Stimulated activated CD8-positive, alpha-beta memory T cell treated with anti-CD3 and anti-CD28 coated beads, Interleukin-4, amount 100 ng/mL, for 24 hours (primary cell): Measurements from ENCODE around the gene SV2B.

Source experiments
- DNase-seq: peaks from one replicate; pipeline ENCODE4 v3.0.0-alpha.2; 2020; ENCODE audit warnings: low read depth

Gene SV2B

GRCh38 chr15:91193378-91193720, 93.3 kb downstream of the SV2B start:
- no peak for DNase-seq

GRCh38 chr15:91196127-91196526, 96.1 kb downstream of the SV2B start:
- no peak for DNase-seq

- DNase-seq: no peak
Observed at GRCh38 chr15:91196768-91197167, 96.7 kb downstream of the SV2B start.

GRCh38 chr15:91199511-91199910, 99.5 kb downstream of the SV2B start:
- no peak for DNase-seq

GRCh38 chr15:91200101-91200754, 100.2 kb downstream of the SV2B start:
- DNase-seq: no peak

- no peak for DNase-seq
Observed at GRCh38 chr15:91202510-91203102, 102.5 kb downstream of the SV2B start.

GRCh38 chr15:91203619-91204203, 103.7 kb downstream of the SV2B start:
- DNase-seq: no peak

GRCh38 chr15:91208371-91208770, 108.3 kb downstream of the SV2B start:
- no peak for DNase-seq

GRCh38 chr15:91209318-91209717, 109.3 kb downstream of the SV2B start:
- no peak for DNase-seq

- no peak for DNase-seq
Observed at GRCh38 chr15:91209726-91210125, 109.7 kb downstream of the SV2B start.

GRCh38 chr15:91214675-91215590, 114.9 kb downstream of the SV2B start:
- no peak for DNase-seq

GRCh38 chr15:91216000-91216399, 115.9 kb downstream of the SV2B start:
- no peak for DNase-seq

GRCh38 chr15:91219206-91219605, 119.1 kb downstream of the SV2B start:
- DNase-seq: no peak

- DNase-seq: no peak
Observed at GRCh38 chr15:91222052-91222451, 122.0 kb downstream of the SV2B start.

- DNase-seq: no peak
Observed at GRCh38 chr15:91223863-91224262, 123.8 kb downstream of the SV2B start.

- DNase-seq: no peak
Observed at GRCh38 chr15:91224755-91225380, 124.8 kb downstream of the SV2B start.

- DNase-seq: no peak
Observed at GRCh38 chr15:91225741-91226140, 125.7 kb downstream of the SV2B start.

GRCh38 chr15:91227117-91227516, 127.1 kb downstream of the SV2B start:
- no peak for DNase-seq

- DNase-seq: no peak
Observed at GRCh38 chr15:91227766-91228165, 127.7 kb downstream of the SV2B start.

GRCh38 chr15:91228383-91228782, 128.3 kb downstream of the SV2B start:
- no peak for DNase-seq

- DNase-seq: no peak
Observed at GRCh38 chr15:91228890-91229289, 128.8 kb downstream of the SV2B start.

- no peak for DNase-seq
Observed at GRCh38 chr15:91231703-91232102, 131.6 kb downstream of the SV2B start.
